DMS153 treated with DMSO at 0.1 percent for 48 hours (cell line): ENCODE data around the gene TARBP2.
A peak's percentile ranks its signal among the peaks of the same experiment; 100 is the strongest.
"Not testable (repeated sequence)": the region's sequence is repeated elsewhere in the genome, so short reads cannot be mapped to it uniquely, and the experiment has no call there.

ENCODE experiments used
- DNase-seq: peaks from one replicate; lab custom pipeline; 2025; ENCODE audit not compliant: unreplicated experiment; lab: John Stamatoyannopoulos, UW

TARBP2 gene

DNA sequence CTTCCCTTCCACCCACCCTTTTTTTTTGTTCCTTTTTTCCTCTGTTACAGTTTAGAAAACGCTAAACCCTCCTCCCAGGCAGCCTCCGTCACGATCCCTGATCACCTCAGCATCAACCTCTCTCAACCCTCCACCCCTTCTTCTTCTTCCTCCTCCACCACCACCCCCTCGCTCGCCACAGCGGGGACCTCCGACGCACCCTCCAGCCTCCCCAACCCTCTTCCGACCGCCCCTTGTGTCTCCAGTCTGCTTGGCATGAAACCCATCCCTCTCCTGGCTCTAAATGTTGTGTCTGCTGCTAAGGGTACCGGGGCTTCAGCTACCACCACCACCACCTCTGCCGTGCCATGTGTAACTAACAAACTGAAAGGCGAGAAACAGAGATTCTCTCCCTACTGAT, 26.3 kb upstream of the TARBP2 start:
- no peak for DNase-seq

DNA sequence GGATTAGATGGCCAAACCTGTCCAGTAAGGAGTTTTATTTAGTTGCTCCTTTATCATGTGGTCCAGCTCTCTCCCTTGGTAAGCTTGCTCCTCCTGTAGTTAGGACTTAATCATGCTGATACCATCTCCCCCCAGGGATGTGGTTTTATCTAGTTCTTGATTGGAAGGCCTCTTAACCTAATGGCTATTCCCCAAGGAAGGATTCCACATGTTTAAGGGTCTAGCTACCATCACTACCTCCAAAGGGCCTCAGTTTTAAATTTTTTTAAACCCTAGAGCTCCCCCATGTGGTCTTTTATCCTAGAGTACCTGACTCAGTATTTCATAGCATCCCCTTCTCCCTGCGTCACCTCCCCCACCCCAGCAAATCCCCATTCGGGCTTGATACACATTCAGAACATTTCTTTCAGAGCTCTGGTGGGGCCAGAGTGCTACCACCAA, 24.3 kb upstream of the TARBP2 start:
- DNase-seq = peak; percentile 4

DNA sequence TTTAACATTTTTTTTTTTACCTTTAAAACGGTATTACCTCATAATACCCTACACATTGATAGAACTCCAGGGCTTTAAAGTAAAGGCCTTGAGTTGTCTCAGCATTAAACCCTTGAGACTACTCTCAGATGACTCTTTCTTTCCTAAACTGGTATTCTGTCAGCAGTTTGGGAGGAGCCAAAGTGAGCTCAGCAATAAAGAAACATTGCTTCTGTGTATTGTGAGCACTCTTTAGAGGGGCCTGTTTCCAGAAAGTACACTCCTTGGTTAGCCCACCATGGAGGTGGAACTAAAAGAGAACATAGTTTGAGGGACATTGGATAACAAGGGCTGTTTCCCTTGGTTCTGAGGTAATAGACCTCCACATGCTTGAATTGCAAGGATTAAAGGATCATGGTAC, 22.2 kb upstream of the TARBP2 start:
- DNase-seq = no peak

DNA sequence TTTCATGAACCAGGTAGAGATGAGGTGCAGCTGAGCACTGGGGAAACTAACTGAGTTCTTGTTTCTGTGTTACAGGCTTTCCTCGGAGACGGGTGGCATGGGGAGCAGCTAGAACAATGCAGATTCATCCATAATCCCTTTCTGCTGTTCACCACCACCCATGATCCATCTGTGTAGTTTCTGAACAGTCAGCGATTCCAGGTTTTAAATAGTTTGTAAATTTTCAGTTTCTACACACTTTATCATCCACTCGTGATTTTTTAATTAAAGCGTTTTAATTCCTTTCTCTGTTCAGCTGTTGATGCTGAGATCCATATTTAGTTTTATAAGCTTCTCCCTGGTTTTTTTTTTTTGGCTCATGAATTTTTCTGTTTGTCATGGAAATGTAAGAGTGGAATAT, 21.8 kb upstream of the TARBP2 start:
- no peak for DNase-seq

DNA sequence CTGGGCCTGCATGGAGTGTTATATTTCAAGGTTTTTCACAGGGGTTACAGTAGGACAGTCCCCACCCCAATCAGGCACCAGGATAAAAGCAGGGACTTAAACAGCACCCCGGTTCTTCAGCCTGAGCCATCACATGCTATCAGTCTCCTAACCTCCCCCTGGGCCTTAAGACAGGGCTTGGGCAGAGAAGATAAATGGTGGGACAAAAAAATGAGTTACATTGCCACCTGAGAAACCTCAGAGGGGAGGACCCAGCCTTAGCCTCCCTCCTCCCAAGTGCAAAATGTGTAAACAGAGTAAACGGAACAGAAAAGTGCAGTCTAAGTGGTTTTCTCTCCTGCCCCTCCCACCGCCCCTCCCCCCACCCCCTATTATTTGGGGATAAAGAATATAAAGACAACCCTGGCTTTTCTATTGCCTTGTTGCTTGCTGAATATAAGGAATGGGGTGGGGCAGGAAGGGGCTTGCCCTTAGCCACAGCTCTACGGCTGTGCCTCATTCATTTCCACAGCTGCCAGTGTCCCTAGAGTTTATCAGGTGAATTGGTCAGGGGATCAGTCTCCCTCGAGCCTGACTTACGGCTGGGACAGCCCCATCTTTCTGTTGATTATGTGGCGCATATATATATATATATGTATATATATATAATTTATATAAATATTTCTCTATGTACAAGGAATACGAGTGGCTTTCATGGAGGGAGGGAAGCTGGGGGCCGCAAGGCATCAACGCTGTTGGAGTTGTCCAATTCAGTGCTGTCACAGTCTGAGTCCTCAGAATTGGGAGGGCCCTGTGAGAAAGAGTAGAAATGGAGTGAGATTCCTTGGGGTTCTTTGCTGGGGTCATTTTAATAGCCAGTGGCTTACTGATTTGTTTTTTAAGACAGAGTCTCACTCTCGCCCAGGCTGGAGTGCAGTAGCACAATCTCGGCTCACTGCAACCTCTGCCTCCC, 20.3 kb upstream of the TARBP2 start:
- DNase-seq = no peak

DNA sequence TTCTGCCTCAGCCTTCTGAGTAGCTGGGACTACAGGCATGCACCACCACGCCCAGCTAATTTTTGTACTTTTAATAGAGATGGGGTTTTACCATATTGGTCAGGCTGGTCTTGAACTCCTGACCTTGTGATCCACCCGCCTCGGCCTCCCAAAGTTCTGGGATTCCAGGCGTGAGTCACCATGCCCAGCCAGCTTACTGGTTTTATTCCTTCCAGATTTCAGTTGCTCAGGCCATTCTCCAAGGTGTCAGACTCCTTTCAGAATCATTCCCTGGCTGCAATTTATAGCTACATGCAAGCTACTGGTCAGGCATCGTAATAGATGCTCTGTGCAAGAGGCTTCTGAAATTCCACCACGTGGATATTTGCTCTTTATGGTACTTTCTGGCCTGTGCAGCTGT, 19.6 kb upstream of the TARBP2 start:
- not testable (repeated sequence) for DNase-seq

DNA sequence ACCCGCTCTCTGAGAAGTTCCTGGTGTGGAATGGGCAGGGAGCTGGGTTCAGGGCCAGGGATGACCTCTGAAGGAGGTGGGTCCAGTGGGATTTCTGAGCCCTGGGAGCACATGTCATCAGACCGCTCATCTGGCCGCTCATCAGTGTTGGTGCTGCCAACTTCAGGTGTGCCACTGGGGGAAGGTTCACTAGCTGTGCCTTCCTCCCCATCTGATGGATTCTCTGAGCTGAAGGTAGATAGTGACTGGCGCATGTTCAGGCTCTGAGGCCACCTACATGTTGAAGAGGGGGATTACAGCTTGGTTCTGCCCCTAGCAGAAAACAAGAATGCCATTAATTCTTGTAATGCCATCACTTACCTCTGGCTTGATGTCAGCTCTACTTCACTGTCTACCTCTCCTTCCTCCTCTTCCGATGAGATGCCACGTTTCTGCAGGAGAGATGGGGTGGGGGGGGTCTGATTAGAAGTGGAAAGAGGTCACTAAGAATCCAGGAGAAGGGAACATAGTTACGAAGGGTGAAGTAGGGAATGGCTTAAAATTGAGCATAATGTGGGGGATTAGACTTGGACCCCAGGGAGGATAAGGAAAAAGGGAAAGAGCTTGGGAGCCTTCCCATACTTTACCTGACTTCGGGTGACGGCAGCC, 19.0 kb upstream of the TARBP2 start:
- DNase-seq = no peak

DNA sequence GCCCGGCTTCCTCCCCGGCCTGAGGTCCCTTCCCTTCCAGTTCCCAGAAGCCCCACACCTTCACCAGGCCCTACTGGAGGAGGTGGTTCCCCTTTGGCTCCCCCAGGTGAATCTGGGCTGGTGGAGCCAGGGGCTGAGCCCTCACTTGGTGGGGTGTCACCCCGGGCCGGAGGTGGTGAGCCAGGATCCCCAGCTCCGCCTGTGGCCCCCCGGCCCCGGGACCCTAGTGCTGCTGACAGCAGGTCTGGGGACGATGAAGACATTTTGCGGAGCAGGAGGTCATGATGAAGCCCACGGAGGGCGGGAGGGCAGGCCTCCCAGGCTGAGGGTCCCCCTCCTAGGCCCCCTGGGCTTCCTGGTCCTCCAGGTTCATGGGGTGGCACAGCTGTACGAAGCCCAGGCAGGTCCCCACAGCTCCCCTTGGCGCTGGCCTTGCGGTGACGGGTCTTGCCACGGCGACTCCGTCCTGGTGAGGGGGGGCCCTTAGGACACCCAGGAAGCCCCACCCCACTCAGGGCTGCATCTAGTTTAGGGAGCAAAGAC, 18.4 kb upstream of the TARBP2 start:
- no peak for DNase-seq

DNA sequence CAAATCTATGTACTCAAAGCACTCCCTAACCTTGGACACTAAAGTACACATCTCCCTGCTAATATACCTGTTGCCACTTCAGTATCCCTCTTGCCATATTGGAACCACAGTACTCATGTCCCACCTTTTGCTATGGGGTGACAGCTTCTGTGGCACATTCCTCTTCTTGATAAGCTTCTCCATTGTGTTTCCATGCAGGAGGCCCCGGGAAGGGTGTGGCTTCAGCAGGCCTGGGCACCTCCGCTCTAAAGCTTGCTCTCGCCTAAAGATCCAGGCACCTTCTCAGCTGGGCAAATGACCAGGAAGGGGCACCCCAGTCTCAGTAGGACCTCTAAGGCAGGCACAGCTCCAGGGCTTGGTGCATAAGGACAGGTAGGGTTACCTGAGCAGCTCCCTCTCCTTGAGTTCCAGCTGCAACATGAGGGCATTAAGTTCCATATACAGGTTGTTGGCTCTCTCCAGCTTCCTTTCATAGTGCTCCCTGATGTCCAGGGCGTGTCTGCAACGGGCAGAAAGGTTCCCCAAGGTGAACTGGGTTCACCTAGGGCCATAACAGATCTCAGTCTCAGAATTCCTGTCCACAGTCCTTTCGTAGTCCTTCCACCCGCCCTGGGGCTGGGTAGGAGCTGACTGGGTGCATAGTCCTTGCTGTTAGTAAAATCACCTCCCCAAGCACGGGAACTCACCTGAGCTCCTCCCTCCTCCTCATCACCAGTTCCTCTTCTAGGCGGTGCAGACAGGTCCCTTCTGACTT, 17.7 kb upstream of the TARBP2 start:
- no peak for DNase-seq

DNA sequence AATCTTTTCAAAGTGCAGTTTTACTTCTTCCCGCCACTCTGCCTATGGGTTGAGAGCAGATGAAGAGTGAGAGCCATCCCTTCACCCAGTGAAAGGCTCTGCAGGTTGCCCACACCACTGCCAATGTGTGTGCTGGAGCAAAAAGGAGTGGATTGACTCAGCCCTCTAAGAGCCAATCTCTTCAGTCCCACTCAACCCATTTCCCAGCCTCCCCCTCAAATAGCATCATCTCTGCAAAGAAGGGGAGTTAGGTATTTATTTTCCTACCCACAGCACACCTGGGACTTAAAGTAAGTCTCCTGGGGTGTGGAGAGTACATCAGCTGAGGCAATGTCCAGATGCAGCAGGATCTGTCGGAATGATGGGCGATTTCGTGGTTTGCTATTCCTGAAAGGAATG, 17.1 kb upstream of the TARBP2 start:
- DNase-seq = no peak

DNA sequence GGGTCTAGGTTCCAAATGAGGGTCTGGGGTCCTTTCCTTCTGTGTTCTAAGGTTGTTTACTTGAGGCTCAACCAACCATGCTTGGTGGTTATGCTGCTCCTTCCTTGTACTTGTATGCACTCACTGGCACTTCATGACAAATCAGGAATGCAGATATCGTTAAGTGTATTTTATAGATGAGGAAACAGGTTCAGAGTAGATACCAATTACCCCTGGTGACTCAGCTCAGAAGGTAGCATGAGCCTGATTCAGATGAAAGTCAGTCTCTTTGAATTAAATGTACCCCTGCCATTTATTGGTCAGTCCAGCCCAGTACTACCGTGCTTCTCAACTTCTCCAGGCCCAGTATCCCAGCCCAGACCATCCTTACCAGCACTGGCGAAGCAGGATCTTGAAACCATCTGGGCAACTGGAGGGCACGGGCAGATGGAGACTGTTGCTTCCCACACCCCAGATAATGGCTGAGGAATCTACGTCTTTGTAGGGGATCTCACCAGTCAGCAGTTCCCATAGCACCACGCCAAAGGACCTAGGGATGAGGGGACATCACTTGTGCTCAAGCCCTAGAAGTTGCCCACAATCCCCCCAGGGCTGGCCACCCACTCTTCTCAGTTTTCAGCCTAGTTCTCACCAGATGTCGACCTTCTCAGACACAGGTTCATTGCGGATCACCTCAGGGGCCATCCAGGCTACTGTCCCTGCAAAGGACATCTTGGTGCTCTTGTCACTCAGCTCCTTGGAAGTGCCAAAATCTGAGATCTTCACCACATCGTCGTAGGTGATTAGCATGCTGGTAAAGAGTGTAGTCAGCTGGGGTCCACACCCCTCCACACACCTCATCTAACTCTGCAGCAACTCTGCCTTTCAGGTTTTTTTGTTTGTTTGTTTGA, 16.2 kb upstream of the TARBP2 start:
- DNase-seq = no peak

DNA sequence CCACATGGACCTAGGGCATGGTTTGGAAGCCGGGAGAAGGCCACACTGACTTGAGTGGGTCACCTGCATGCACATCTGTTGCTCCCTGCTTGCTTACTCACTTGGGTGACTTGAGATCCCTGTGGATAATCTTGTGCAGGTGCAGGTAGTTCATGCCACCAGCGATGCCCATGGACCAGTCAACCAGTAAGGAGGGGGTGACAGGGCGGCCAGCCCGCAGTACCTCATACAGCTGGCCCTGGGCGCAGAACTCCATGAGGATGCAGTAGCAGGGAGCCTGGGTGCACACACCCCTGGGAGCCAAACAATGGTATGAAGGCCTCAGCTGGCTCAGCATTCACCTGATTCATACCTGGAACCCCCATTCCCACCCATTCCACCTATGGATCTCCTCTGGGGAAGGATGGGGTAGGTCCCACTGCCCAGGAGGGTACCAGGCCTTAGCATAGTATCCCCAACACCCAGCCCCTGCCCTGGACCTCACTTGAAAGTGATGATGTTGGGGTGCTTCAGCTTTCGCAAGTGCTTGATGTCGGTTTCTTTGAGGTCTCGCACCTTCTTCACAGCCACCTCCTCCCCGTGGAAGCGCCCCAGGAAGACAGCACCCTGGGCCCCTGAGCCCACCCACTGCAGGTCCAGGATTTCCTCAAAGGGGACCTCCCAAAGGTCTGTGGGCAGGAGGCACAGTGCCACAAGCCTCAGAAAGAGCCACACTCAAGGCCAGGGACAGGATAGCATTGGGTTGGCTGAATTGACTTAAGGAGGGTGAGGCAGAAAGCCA, 14.9 kb upstream of the TARBP2 start:
- DNase-seq = no peak

DNA sequence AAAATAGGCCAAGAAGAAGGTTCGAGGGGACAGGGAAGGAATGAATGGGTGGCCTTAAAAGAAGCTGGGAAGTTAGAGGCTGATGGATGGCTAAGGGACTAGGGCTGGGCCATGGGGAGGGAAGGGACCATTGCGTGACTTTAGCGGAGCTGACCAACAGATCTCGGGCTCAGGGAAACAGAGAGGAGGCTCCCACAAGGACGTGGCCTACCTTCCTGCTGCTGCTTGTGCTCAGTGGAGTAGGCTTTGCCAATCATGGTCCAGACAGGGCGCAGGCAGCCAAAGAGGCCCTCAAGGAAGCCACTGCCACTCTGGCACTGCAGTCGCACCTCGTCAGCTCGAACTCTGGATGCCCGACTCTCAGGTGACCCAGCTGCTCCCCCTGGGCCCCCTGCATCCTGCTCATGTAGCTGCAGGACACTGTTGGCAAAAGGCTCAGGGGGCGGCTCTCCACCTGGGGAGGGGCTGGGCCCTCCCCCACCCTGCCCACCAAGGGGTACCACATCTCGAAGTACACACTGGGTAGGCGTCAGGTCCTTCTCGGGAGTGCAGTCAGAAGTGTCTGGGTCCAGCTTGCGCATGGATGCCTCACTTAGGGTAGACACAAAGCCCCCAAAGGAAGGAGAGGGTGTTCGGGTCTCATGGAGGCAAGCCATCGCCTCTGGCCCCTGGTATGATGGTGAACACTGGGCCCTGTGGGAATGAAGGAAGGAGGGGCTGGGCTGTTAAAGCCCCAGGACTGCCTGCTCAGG, 14.2 kb upstream of the TARBP2 start:
- no peak for DNase-seq

DNA sequence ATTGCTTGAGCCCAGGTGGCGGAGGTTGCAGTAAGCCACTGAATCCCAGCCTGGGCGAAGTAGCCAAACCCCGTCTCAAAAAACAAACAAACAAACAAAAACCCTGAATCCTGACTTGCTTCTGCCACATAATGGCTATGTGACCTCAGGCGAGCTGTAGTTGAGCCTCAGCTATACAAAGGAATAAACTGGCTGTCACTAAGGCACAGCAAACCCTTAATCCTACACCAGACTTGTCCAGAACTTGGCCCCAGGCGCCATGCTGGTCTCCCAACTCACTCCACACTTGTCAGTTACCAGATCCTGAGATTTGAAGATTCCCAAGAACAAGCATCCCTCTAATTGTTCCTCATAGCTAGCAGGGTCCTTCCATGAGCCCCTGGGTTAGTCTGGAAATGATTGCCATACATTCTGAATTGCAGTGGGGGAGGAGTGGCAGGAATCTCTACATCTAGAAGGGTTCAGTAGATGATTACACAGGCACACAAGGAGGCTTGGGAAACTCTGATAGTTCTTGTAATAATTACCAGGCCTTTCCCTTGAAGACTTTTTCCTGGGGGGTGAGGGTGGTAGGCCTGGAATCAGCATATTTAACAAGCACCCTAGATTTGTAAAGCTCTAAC, 11.7 kb upstream of the TARBP2 start:
- DNase-seq = no peak

DNA sequence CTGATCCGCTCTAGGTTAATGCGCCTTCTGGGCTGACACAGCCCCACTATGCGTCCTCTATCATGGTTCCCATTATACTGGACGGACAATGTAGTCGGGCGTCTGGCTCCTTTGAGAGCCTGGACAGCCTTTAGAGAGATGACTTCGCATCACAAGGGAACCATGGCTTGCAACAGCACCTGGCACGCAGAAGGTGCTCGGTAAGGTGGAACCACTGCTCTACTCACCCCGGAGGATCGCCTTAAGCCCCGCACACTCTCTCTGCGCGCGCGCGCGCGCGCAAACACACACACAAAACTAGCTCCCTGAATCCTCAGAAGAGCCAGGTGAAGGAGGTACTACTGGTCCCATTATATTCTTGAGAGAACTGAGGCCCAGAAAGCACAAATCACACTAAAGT, 8.9 kb upstream of the TARBP2 start:
- DNase-seq = no peak

DNA sequence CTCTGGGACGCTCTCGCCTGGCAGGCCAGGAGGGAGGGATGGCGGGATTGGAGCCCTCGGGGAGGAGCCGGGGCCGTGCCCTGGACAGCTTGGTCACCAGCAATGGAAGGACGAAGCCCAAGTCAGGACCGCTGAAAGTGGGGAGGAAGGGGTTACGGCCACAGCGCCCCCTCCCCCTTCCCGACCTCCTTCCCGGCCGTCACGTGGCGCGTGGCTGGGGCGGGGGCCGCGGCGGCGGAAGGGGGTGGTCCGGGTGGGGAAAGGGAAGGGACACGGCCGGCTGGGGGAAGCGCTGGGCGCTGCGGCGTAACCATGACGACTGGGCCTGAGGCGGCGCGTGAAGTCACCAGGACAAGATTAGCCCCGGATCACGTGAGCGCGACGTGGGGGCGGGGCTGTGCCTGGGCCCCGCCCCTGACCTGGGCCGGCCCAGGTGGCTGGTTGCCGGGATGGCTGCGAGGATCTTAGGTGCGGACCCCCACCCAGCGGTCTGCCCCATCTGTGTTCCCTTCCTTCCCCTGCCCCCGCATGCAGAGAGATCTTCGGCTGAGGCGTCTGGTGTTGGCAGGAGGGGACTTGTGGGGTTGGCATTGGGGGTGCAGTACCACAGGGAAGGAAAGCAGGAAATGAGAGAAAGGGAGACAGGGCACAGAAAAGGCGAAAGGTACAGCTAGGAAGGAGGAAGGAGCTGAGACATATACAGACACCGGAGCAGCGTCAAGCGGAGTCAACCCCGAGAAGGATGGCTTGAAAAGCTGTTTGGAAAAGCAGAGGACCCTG, 8.1 kb upstream of the TARBP2 start:
- DNase-seq = peak; percentile 74

DNA sequence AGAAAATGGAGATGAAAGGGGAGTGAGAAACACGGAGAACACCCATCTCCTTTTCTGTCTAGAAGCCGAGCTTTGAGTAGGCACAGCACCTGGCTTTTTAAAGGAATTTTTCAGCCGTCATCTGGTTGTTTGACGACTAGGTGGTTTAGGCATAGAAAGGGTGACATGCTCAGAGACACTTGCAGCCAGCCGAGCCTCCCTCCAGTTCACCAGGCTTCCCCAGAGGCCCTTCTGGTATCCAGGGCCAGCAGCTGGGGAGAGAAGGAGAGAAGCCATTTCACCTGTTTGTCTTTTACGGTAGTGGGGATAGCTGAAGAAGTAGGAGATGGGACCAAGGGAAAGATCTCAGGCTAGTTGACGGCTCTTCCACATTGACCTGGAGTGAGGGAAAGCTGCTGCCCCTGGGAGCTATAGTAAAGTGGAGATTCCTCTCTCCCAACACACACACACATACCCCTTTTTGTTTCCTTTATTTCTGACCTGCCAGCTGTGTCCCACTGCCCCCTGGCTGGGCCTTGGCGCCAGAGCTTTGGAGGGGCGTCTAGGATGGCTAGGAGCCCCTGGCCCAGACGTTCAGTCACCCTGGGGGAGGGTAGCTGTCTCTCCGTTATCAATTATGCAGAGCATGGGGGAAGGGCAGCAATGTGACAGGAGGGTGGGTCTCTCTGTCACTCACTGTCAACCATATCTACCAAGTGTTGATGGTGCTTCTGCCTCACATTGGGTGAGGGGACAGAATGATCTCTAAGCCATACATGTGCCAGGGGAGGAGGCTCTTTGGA, 7.3 kb upstream of the TARBP2 start:
- no peak for DNase-seq
